Ishikawa (cell line): ENCODE results near the gene CADM1.

Source experiments
- CEBPB ChIP-seq: IDR thresholded peaks from 2 replicates; pipeline ENCODE4 v1.6.1; 2012
- CREB1 ChIP-seq: IDR thresholded peaks from 2 replicates; pipeline ENCODE4 v1.6.1; 2012; ENCODE audit warnings: low read depth
- EGR1 ChIP-seq: IDR thresholded peaks from 2 replicates; pipeline ENCODE4 v1.6.1; 2012
- EP300 ChIP-seq: IDR thresholded peaks from 2 replicates; pipeline ENCODE4 v1.6.1; 2012; ENCODE audit warnings: borderline replicate concordance
- FOXM1 ChIP-seq: IDR thresholded peaks from 2 replicates; pipeline ENCODE4 v1.6.1; 2012; ENCODE audit warnings: low read depth, borderline replicate concordance
- MAX ChIP-seq: IDR thresholded peaks from 2 replicates; pipeline ENCODE4 v1.6.1; 2012
- NFIC ChIP-seq: IDR thresholded peaks from 2 replicates; pipeline ENCODE4 v1.6.1; 2012
- RAD21 ChIP-seq: IDR thresholded peaks from 2 replicates; pipeline ENCODE4 v1.6.1; 2012; ENCODE audit warnings: low read depth
- TAF1 ChIP-seq: IDR thresholded peaks from 2 replicates; pipeline ENCODE4 v1.6.1; 2012; ENCODE audit warnings: low read depth, mild to moderate bottlenecking
- TCF12 ChIP-seq: IDR thresholded peaks from 2 replicates; pipeline ENCODE4 v1.6.1; 2012; ENCODE audit warnings: low read depth
- TEAD4 ChIP-seq: IDR thresholded peaks from 2 replicates; pipeline ENCODE4 v1.6.1; 2012
- YY1 ChIP-seq: IDR thresholded peaks from 2 replicates; pipeline ENCODE4 v1.6.1; 2012; ENCODE audit warnings: low read depth
- ZBTB7A ChIP-seq: IDR thresholded peaks from 2 replicates; pipeline ENCODE4 v1.6.1; 2012; ENCODE audit warnings: low read depth
- TF ChIP-seq, protein P1 (sequence below): IDR thresholded peaks from 2 replicates; pipeline ENCODE4 v1.6.1; 2012
- TF ChIP-seq, protein P2 (sequence below): IDR thresholded peaks from 2 replicates; pipeline ENCODE4 v1.6.1; 2012; ENCODE audit warnings: low read depth, mild to moderate bottlenecking

Gene CADM1

DNA sequence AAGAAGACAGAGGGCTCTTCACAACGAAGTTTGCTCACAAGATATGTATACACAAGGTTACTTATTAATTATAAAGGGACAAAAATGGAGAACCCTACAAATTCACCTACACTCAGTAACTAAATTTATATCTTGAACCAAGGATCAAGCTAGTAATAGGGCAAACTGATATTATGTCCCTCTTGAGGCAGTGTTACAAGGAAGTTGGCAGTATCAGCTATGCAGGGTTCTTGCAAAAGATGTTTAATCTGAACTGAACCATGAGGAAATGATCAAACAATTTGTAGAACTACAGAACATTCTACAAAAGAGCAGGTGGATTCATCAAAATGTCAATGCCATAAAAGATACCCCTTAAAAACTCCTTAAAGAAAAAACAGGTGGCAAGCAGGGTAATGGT, 10.7 kb downstream of the CADM1 start:
- TF ChIP-seq MAX (no peak), EP300 (no peak), CEBPB (no peak), FOXM1 (no peak), CREB1 (no peak), EGR1 (no peak), NFIC (no peak), TCF12 (no peak)

DNA sequence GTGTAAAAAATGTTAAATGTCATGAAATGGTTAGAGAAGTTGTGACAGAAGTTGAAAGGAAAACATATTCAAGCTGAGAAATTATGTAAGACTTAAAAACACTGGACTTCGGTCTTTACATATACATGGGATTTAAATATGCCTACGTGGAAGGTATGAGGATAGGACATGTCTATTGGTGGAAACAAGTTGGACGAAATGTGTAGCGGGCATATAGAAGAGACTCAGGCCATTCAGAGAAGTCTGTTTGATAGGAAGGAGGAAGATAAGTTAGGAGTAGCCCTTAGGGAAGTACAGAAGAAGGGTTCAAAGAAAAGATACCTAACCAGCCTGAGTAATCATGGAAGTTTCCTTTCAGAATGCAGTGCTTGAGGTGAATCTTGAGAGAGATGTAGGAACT, 14.7 kb downstream of the CADM1 start:
- TF ChIP-seq, protein P1, sequence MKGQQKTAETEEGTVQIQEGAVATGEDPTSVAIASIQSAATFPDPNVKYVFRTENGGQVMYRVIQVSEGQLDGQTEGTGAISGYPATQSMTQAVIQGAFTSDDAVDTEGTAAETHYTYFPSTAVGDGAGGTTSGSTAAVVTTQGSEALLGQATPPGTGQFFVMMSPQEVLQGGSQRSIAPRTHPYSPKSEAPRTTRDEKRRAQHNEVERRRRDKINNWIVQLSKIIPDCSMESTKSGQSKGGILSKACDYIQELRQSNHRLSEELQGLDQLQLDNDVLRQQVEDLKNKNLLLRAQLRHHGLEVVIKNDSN, result no peak
- TF ChIP-seq TCF12, result no peak
- no peak for TF ChIP-seq EGR1
- TF ChIP-seq FOXM1, result no peak
- no peak for TF ChIP-seq ZBTB7A
- no peak for TF ChIP-seq MAX
- no peak for TF ChIP-seq YY1
- no peak for TF ChIP-seq RAD21
- TF ChIP-seq NFIC, result no peak
- TF ChIP-seq, protein P2, sequence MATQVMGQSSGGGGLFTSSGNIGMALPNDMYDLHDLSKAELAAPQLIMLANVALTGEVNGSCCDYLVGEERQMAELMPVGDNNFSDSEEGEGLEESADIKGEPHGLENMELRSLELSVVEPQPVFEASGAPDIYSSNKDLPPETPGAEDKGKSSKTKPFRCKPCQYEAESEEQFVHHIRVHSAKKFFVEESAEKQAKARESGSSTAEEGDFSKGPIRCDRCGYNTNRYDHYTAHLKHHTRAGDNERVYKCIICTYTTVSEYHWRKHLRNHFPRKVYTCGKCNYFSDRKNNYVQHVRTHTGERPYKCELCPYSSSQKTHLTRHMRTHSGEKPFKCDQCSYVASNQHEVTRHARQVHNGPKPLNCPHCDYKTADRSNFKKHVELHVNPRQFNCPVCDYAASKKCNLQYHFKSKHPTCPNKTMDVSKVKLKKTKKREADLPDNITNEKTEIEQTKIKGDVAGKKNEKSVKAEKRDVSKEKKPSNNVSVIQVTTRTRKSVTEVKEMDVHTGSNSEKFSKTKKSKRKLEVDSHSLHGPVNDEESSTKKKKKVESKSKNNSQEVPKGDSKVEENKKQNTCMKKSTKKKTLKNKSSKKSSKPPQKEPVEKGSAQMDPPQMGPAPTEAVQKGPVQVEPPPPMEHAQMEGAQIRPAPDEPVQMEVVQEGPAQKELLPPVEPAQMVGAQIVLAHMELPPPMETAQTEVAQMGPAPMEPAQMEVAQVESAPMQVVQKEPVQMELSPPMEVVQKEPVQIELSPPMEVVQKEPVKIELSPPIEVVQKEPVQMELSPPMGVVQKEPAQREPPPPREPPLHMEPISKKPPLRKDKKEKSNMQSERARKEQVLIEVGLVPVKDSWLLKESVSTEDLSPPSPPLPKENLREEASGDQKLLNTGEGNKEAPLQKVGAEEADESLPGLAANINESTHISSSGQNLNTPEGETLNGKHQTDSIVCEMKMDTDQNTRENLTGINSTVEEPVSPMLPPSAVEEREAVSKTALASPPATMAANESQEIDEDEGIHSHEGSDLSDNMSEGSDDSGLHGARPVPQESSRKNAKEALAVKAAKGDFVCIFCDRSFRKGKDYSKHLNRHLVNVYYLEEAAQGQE, result no peak
- TF ChIP-seq TAF1, result no peak

DNA sequence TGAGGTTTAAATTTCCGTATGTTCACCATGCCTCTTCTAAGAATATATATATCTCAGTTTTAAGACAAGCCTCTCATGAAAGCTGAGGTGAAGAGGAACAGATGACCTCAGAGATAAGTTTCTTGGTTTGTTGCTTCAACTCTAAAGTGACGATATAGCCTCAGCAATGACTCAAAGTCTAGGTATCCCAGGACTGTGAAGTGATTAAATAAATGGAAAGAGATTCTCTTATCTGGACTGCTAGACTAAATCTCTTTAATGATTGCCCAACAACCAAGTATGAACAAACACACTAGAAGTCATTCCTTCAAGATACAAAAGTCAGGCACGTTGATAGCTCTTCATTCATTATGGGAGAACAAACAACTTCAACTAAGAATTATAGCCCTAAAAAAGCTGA, 15.3 kb downstream of the CADM1 start:
- TF ChIP-seq EGR1, result no peak
- TF ChIP-seq NFIC, result no peak
- no peak for TF ChIP-seq EP300
- TF ChIP-seq TCF12, result no peak
- TF ChIP-seq FOXM1, result no peak
- TF ChIP-seq CREB1, result no peak
- TF ChIP-seq, protein P2, result no peak
- no peak for TF ChIP-seq ZBTB7A
- TF ChIP-seq MAX, result no peak
- TF ChIP-seq TAF1, result no peak
- no peak for TF ChIP-seq TEAD4
- no peak for TF ChIP-seq YY1
- no peak for TF ChIP-seq CEBPB
- TF ChIP-seq, protein P1, result no peak

DNA sequence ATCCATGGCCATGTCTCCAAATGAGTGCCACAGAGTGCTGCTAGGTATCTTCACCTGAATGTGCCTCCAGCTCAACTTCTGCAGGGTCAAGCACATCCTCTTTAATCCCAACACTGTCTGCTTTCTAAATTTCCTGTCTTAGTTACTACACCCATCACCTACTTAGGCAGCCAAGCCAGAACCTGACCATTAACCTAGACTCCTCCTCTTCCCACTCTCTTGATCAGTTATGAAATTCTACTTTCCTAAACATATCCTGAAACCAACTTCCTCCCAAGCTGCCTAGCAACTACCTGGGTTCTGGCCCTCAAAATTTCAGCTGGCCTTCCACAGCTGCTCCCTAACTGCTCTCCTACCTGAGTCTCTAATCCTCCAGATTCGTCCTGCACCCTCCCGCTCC, 22.7 kb downstream of the CADM1 start:
- TF ChIP-seq NFIC, result no peak
- TF ChIP-seq CEBPB, result no peak
- no peak for TF ChIP-seq MAX
- TF ChIP-seq CREB1, result no peak
- TF ChIP-seq FOXM1, result no peak
- TF ChIP-seq TEAD4, result no peak
- TF ChIP-seq, protein P2, result no peak
- TF ChIP-seq YY1, result no peak
- TF ChIP-seq, protein P1, result no peak
- TF ChIP-seq EGR1, result no peak
- no peak for TF ChIP-seq ZBTB7A
- no peak for TF ChIP-seq RAD21
- no peak for TF ChIP-seq TCF12
- TF ChIP-seq TAF1, result no peak
- TF ChIP-seq EP300, result no peak
